Measurements from ENCODE around the gene KRT20. TPM values are rescaled to one million over a fixed set of nuclear protein-coding genes. Genes with fewer than 3 reads are reported as not detected.
"Not testable (repeated sequence)": the region's sequence is repeated elsewhere in the genome, so short reads cannot be mapped to it uniquely, and the experiment has no call there.

Gene KRT20
- total RNA-seq: not detected in 2 replicates
- not detected for polyA plus RNA-seq (2012)

GRCh38 chr17:40884708-40885512 is at the start of gene KRT20:
KRT20 (minus strand) TSS chr17:40885242; CDS start chr17:40885185, 57 bp downstream.
- DNase-seq (ENCODE audit: low read depth): no peak

GRCh38 chr17:40932608-40933007 is 47.6 kb upstream of the KRT20 start:
- no peak for DNase-seq (ENCODE audit: low read depth)

- no peak for DNase-seq (ENCODE audit: low read depth)
Observed at GRCh38 chr17:40931311-40931710, 46.3 kb upstream of the KRT20 start.

GRCh38 chr17:40926341-40926740 is 41.3 kb upstream of the KRT20 start:
- no peak for DNase-seq (ENCODE audit: low read depth)

GRCh38 chr17:40922239-40922638 is 37.2 kb upstream of the KRT20 start:
- DNase-seq (ENCODE audit: low read depth): peak; percentile 88

GRCh38 chr17:40921026-40921425 is 36.0 kb upstream of the KRT20 start:
- peak; percentile 65 for DNase-seq (ENCODE audit: low read depth)

GRCh38 chr17:40917116-40917515 is 32.1 kb upstream of the KRT20 start:
- DNase-seq (ENCODE audit: low read depth): not testable (repeated sequence)

- DNase-seq (ENCODE audit: low read depth): peak; percentile 17
Observed at GRCh38 chr17:40916366-40916765, 31.3 kb upstream of the KRT20 start.

GRCh38 chr17:40915721-40916256 is 30.7 kb upstream of the KRT20 start:
- DNase-seq (ENCODE audit: low read depth): peak; percentile 45

- DNase-seq (ENCODE audit: low read depth): peak; percentile 73
Observed at GRCh38 chr17:40915199-40915661, 30.2 kb upstream of the KRT20 start.

GRCh38 chr17:40914075-40914855 is 29.2 kb upstream of the KRT20 start:
- no peak for DNase-seq (ENCODE audit: low read depth)

GRCh38 chr17:40912486-40913210 is 27.6 kb upstream of the KRT20 start:
- no peak for DNase-seq (ENCODE audit: low read depth)

GRCh38 chr17:40910441-40910841 is 25.4 kb upstream of the KRT20 start:
- peak; percentile 52 for DNase-seq (ENCODE audit: low read depth)

- no peak for DNase-seq (ENCODE audit: low read depth)
Observed at GRCh38 chr17:40909755-40910154, 24.7 kb upstream of the KRT20 start.

GRCh38 chr17:40909351-40909750 is 24.3 kb upstream of the KRT20 start:
- peak; percentile 95 for DNase-seq (ENCODE audit: low read depth)

- DNase-seq (ENCODE audit: low read depth): no peak
Observed at GRCh38 chr17:40906613-40907012, 21.6 kb upstream of the KRT20 start.

- no peak for DNase-seq (ENCODE audit: low read depth)
Observed at GRCh38 chr17:40905370-40905769, 20.3 kb upstream of the KRT20 start.

GRCh38 chr17:40903129-40903847 is 18.2 kb upstream of the KRT20 start:
- DNase-seq (ENCODE audit: low read depth): no peak

- DNase-seq (ENCODE audit: low read depth): no peak
Observed at GRCh38 chr17:40902498-40902897, 17.5 kb upstream of the KRT20 start.

- no peak for DNase-seq (ENCODE audit: low read depth)
Observed at GRCh38 chr17:40901981-40902474, 17.0 kb upstream of the KRT20 start.

Data from myocyte (in vitro differentiated cells).